ENCODE measurements around the gene BANF2. TPM values are rescaled to one million over a fixed set of nuclear protein-coding genes. Genes with fewer than 3 reads are reported as not detected.

The BANF2 gene
- polyA plus RNA-seq, 1 of the 3 experiments (the other 2 are of a cell fraction): not detected

GRCh38 chr20:17671011-17671410 is 28.8 kb upstream of the BANF2 start:
- Histone ChIP-seq H3K27me3 (ENCODE audit: insufficient read depth) (no peaks in the 10 kb centered on the region), H3K27ac (ENCODE audit: low read depth in 2 of 2, low read length in 1 of 2) (no peak overlapping the region), H3F3A (replicated peaks; ENCODE audit: insufficient read depth) (peaks cover 12% of the 10 kb centered on the region), H3K79me2 (ENCODE audit: insufficient read depth) (peaks cover 95% of the 10 kb centered on the region), H3K4me3 (ENCODE audit: low read depth in 2 of 2, low read length in 1 of 2) (no peak overlapping the region), H3K4me2 (no peak overlapping the region), H2AFZ (ENCODE audit: low read depth) (no peak overlapping the region), H3K9me2 (no peaks in the 10 kb centered on the region), H3K9ac (no peak overlapping the region), H4K20me1 (ENCODE audit: insufficient read depth) (peaks cover 88% of the 10 kb centered on the region), H3K4me1 (ENCODE audit: control insufficient read depth in 1 of 2, insufficient read depth in 2 of 2, low read depth in 1 of 2, low read length in 1 of 2) (peaks cover 9 to 20% of the 10 kb centered on the region in 2 experiments; a peak in 2 of 4 replicates), H3K36me3 (replicated peaks in 1 of 2; ENCODE audit: control insufficient read depth in 1 of 2, insufficient read depth in 2 of 2, low read length in 1 of 2) (peaks cover 8 to 21% of the 10 kb centered on the region in 2 experiments), H3K9me3 (no peaks in the 10 kb centered on the region)
- TF ChIP-seq POLR2AphosphoS5 (IDR thresholded peaks at IDR 0.05; ENCODE audit: low read depth, low read length) (no peak), FOSL2 (IDR thresholded peaks at IDR 0.05; ENCODE audit: borderline replicate concordance, low read depth) (no peak), USF1 (IDR thresholded peaks at IDR 0.05; ENCODE audit: borderline replicate concordance, low read depth) (no peak), USF2 (IDR thresholded peaks at IDR 0.05; ENCODE audit: borderline replicate concordance, low read depth, low read length) (no peak), ELF1 (IDR thresholded peaks at IDR 0.05) (no peak), SIN3A (IDR thresholded peaks at IDR 0.05; ENCODE audit: borderline replicate concordance, low read depth, low read length) (no peak), CHD2 (IDR thresholded peaks at IDR 0.05; ENCODE audit: low read length, partially characterized antibody) (no peak), TCF12 (IDR thresholded peaks at IDR 0.05) (no peak), PBX3 (IDR thresholded peaks at IDR 0.05) (no peak), NFIC (IDR thresholded peaks at IDR 0.05; ENCODE audit: borderline replicate concordance) (no peak), CTCF (IDR thresholded peaks at IDR 0.05) (no peak), GATA2 (CRISPR knock-in tag; IDR thresholded peaks at IDR 0.05) (no peak), ZBTB33 (IDR thresholded peaks at IDR 0.05; ENCODE audit: borderline replicate concordance, low read depth) (no peak), EZH2phosphoT487 (IDR thresholded peaks at IDR 0.05; ENCODE audit: borderline replicate concordance, low read depth) (no peak), GABPA (IDR thresholded peaks at IDR 0.05; ENCODE audit: low read depth) (no peak)
- WGBS (ENCODE audit: low lambda C conversion rate): 92% methylated on average over 1 of the region's 1 CpG
- ChIA-PET POLR2A (no interaction called here), CTCF (interaction anchor here (0.7 to 1.4 kb wide), 2 partner anchors 10 to 54 kb away, joined by 3 to 5 read pairs; no protein-coding TSS in a partner anchor)
- no peak for DNase-seq
